Stimulated activated CD4-positive, alpha-beta T cell treated with anti-CD3 and anti-CD28 coated beads, Interleukin-12 subunit alpha, Interleukin-12 subunit beta, amount 100 ng/mL, for 4 hours (primary cell): ENCODE data around the gene TSPAN11.
"Not testable (repeated sequence)": the region's sequence is repeated elsewhere in the genome, so short reads cannot be mapped to it uniquely, and the experiment has no call there.

ENCODE experiments used
- DNase-seq: peaks from one replicate; pipeline ENCODE4 v3.0.0-alpha.2; 2020

Gene TSPAN11

GRCh38 chr12:31005256-31005943 is 78.9 kb downstream of the TSPAN11 start:
- DNase-seq = no peak

GRCh38 chr12:31005944-31006361 is 79.4 kb downstream of the TSPAN11 start:
- DNase-seq = no peak

GRCh38 chr12:31006416-31007152 is 80.0 kb downstream of the TSPAN11 start:
- no peak for DNase-seq

GRCh38 chr12:31007153-31007495 is 80.6 kb downstream of the TSPAN11 start:
- no peak for DNase-seq

GRCh38 chr12:31007636-31008175 is 81.2 kb downstream of the TSPAN11 start:
- no peak for DNase-seq

GRCh38 chr12:31008241-31008761 is 81.8 kb downstream of the TSPAN11 start:
- no peak for DNase-seq

- no peak for DNase-seq
Measured at GRCh38 chr12:31008961-31009840, 82.7 kb downstream of the TSPAN11 start.

GRCh38 chr12:31009976-31010375 is 83.4 kb downstream of the TSPAN11 start:
- DNase-seq = no peak

- DNase-seq = no peak
Measured at GRCh38 chr12:31011336-31011735, 84.8 kb downstream of the TSPAN11 start.

GRCh38 chr12:31011746-31012566 is 85.4 kb downstream of the TSPAN11 start:
- DNase-seq = no peak

GRCh38 chr12:31012567-31012891 is 86.0 kb downstream of the TSPAN11 start:
- DNase-seq = not testable (repeated sequence)

- no peak for DNase-seq
Measured at GRCh38 chr12:31015215-31015614, 88.7 kb downstream of the TSPAN11 start.

- DNase-seq = no peak
Measured at GRCh38 chr12:31016057-31016456, 89.5 kb downstream of the TSPAN11 start.

- DNase-seq = no peak
Measured at GRCh38 chr12:31017535-31017934, 91.0 kb downstream of the TSPAN11 start.

- no peak for DNase-seq
Measured at GRCh38 chr12:31018106-31018789, 91.7 kb downstream of the TSPAN11 start.

- DNase-seq = no peak
Measured at GRCh38 chr12:31018790-31019505, 92.4 kb downstream of the TSPAN11 start.

- DNase-seq = no peak
Measured at GRCh38 chr12:31019561-31019960, 93.0 kb downstream of the TSPAN11 start.

- no peak for DNase-seq
Measured at GRCh38 chr12:31019976-31020375, 93.4 kb downstream of the TSPAN11 start.

GRCh38 chr12:31020385-31021166 is 94.0 kb downstream of the TSPAN11 start:
- no peak for DNase-seq

GRCh38 chr12:31021181-31021580 is 94.6 kb downstream of the TSPAN11 start:
- DNase-seq = no peak
